Measurements from ENCODE around the gene SURF2.
A peak's percentile ranks its signal among the peaks of the same experiment; 100 is the strongest.
"Not testable (repeated sequence)": the region's sequence is repeated elsewhere in the genome, so short reads cannot be mapped to it uniquely, and the experiment has no call there.

The SURF2 gene

GRCh38 chr9:133368249-133368881, 12.0 kb downstream of the SURF2 start:
- Histone ChIP-seq H3K9me3 (ENCODE audit: control insufficient read depth in 2 of 2, low read length in 2 of 2) (no peaks in the 10 kb centered on the region), H3K27ac (ENCODE audit: low read length) (no peak overlapping the region), H3K4me3 (ENCODE audit: low read length in 2 of 2) (peak overlapping the region in 1 of 2 donors; percentile 22), H3K4me1 (ENCODE audit: control insufficient read depth, insufficient read depth, low read length) (peaks cover 50% of the 10 kb centered on the region), H3K36me3 (ENCODE audit: control insufficient read depth in 2 of 2, insufficient read depth in 2 of 2, low read length in 2 of 2) (peaks cover 42 to 50% of the 10 kb centered on the region in 2 donors), H3K27me3 (ENCODE audit: control insufficient read depth in 1 of 2, insufficient read depth in 2 of 2, low read length in 2 of 2) (no peaks in the 10 kb centered on the region), H3K9ac (ENCODE audit: low read length in 2 of 2) (no peak overlapping the region)

GRCh38 chr9:133369422-133369821, 13.1 kb downstream of the SURF2 start:
- no peaks in the 10 kb centered on the region for H3K27me3 ChIP-seq (ENCODE audit: control insufficient read depth in 1 of 2, insufficient read depth in 2 of 2, low read length in 2 of 2)
- peaks cover 35 to 42% of the 10 kb centered on the region in 2 donors for H3K36me3 ChIP-seq (ENCODE audit: control insufficient read depth in 2 of 2, insufficient read depth in 2 of 2, low read length in 2 of 2)
- H3K27ac ChIP-seq (ENCODE audit: low read length) = no peak overlapping the region
- H3K4me3 ChIP-seq (ENCODE audit: low read length in 2 of 2) = no peak overlapping the region
- peaks cover 56% of the 10 kb centered on the region for H3K4me1 ChIP-seq (ENCODE audit: control insufficient read depth, insufficient read depth, low read length)
- H3K9me3 ChIP-seq (ENCODE audit: control insufficient read depth in 2 of 2, low read length in 2 of 2) = no peaks in the 10 kb centered on the region
- peak overlapping the region in 1 of 2 donors; percentile 21 for H3K9ac ChIP-seq (ENCODE audit: low read length in 2 of 2)

- Histone ChIP-seq H3K36me3 (ENCODE audit: control insufficient read depth in 2 of 2, insufficient read depth in 2 of 2, low read length in 2 of 2) (peaks cover 32 to 39% of the 10 kb centered on the region in 2 donors), H3K9me3 (ENCODE audit: control insufficient read depth in 2 of 2, low read length in 2 of 2) (no peaks in the 10 kb centered on the region), H3K9ac (ENCODE audit: low read length in 2 of 2) (no peak overlapping the region), H3K4me1 (ENCODE audit: control insufficient read depth, insufficient read depth, low read length) (peaks cover 58% of the 10 kb centered on the region), H3K4me3 (ENCODE audit: low read length in 2 of 2) (no peak overlapping the region), H3K27ac (ENCODE audit: low read length) (no peak overlapping the region), H3K27me3 (ENCODE audit: control insufficient read depth in 1 of 2, insufficient read depth in 2 of 2, low read length in 2 of 2) (no peaks in the 10 kb centered on the region)
Measured at GRCh38 chr9:133369933-133370332, 13.6 kb downstream of the SURF2 start.

- no peaks in the 10 kb centered on the region for H3K27me3 ChIP-seq (ENCODE audit: control insufficient read depth in 1 of 2, insufficient read depth in 2 of 2, low read length in 2 of 2)
- H3K36me3 ChIP-seq (ENCODE audit: control insufficient read depth in 2 of 2, insufficient read depth in 2 of 2, low read length in 2 of 2) = peaks cover 24 to 33% of the 10 kb centered on the region in 2 donors
- H3K9me3 ChIP-seq (ENCODE audit: control insufficient read depth in 2 of 2, low read length in 2 of 2) = no peaks in the 10 kb centered on the region
- no peak overlapping the region for H3K4me3 ChIP-seq (ENCODE audit: low read length in 2 of 2)
- H3K9ac ChIP-seq (ENCODE audit: low read length in 2 of 2) = peak overlapping the region in 1 of 2 donors; percentile 36
- H3K27ac ChIP-seq (ENCODE audit: low read length) = no peak overlapping the region
- peaks cover 60% of the 10 kb centered on the region for H3K4me1 ChIP-seq (ENCODE audit: control insufficient read depth, insufficient read depth, low read length)
Measured at GRCh38 chr9:133370685-133371084, 14.3 kb downstream of the SURF2 start.

- no peaks in the 10 kb centered on the region for H3K27me3 ChIP-seq (ENCODE audit: control insufficient read depth in 1 of 2, insufficient read depth in 2 of 2, low read length in 2 of 2)
- no peak overlapping the region for H3K4me3 ChIP-seq (ENCODE audit: low read length in 2 of 2)
- peak overlapping the region in 1 of 2 donors; percentile 36 for H3K9ac ChIP-seq (ENCODE audit: low read length in 2 of 2)
- H3K4me1 ChIP-seq (ENCODE audit: control insufficient read depth, insufficient read depth, low read length) = peaks cover 60% of the 10 kb centered on the region
- H3K36me3 ChIP-seq (ENCODE audit: control insufficient read depth in 2 of 2, insufficient read depth in 2 of 2, low read length in 2 of 2) = peaks cover 18 to 27% of the 10 kb centered on the region in 2 donors
- no peaks in the 10 kb centered on the region for H3K9me3 ChIP-seq (ENCODE audit: control insufficient read depth in 2 of 2, low read length in 2 of 2)
- no peak overlapping the region for H3K27ac ChIP-seq (ENCODE audit: low read length)
Measured at GRCh38 chr9:133371261-133371711, 14.9 kb downstream of the SURF2 start.

GRCh38 chr9:133372144-133372543, 15.8 kb downstream of the SURF2 start:
- Histone ChIP-seq H3K4me3 (ENCODE audit: low read length in 2 of 2) (no peak overlapping the region), H3K27me3 (ENCODE audit: control insufficient read depth in 1 of 2, insufficient read depth in 2 of 2, low read length in 2 of 2) (no peaks in the 10 kb centered on the region), H3K27ac (ENCODE audit: low read length) (no peak overlapping the region), H3K9ac (ENCODE audit: low read length in 2 of 2) (peak overlapping the region; percentile 23 to 36), H3K9me3 (ENCODE audit: control insufficient read depth in 2 of 2, low read length in 2 of 2) (no peaks in the 10 kb centered on the region), H3K4me1 (ENCODE audit: control insufficient read depth, insufficient read depth, low read length) (peaks cover 66% of the 10 kb centered on the region), H3K36me3 (ENCODE audit: control insufficient read depth in 2 of 2, insufficient read depth in 2 of 2, low read length in 2 of 2) (peaks cover 12 to 18% of the 10 kb centered on the region in 2 donors)

- H3K9me3 ChIP-seq (ENCODE audit: control insufficient read depth in 2 of 2, low read length in 2 of 2) = peaks cover 0 to 4% of the 10 kb centered on the region in 2 donors
- peaks cover 11 to 14% of the 10 kb centered on the region in 2 donors for H3K36me3 ChIP-seq (ENCODE audit: control insufficient read depth in 2 of 2, insufficient read depth in 2 of 2, low read length in 2 of 2)
- H3K27me3 ChIP-seq (ENCODE audit: control insufficient read depth in 1 of 2, insufficient read depth in 2 of 2, low read length in 2 of 2) = no peaks in the 10 kb centered on the region
- H3K4me3 ChIP-seq (ENCODE audit: low read length in 2 of 2) = peak overlapping the region; percentile 82 to 84
- H3K9ac ChIP-seq (ENCODE audit: low read length in 2 of 2) = peak overlapping the region; percentile 86 to 89
- peaks cover 49% of the 10 kb centered on the region for H3K4me1 ChIP-seq (ENCODE audit: control insufficient read depth, insufficient read depth, low read length)
- H3K27ac ChIP-seq (ENCODE audit: low read length) = peak overlapping the region; percentile 62
Measured at GRCh38 chr9:133374612-133375115, 18.3 kb downstream of the SURF2 start.

- peaks cover 0 to 4% of the 10 kb centered on the region in 2 donors for H3K9me3 ChIP-seq (ENCODE audit: control insufficient read depth in 2 of 2, low read length in 2 of 2)
- H3K9ac ChIP-seq (ENCODE audit: low read length in 2 of 2) = peak overlapping the region; percentile 86 to 89
- peaks cover 44% of the 10 kb centered on the region for H3K4me1 ChIP-seq (ENCODE audit: control insufficient read depth, insufficient read depth, low read length)
- H3K4me3 ChIP-seq (ENCODE audit: low read length in 2 of 2) = peak overlapping the region; percentile 82 to 84
- no peaks in the 10 kb centered on the region for H3K27me3 ChIP-seq (ENCODE audit: control insufficient read depth in 1 of 2, insufficient read depth in 2 of 2, low read length in 2 of 2)
- peaks cover 8 to 10% of the 10 kb centered on the region in 2 donors for H3K36me3 ChIP-seq (ENCODE audit: control insufficient read depth in 2 of 2, insufficient read depth in 2 of 2, low read length in 2 of 2)
- H3K27ac ChIP-seq (ENCODE audit: low read length) = peak overlapping the region; percentile 62
Measured at GRCh38 chr9:133375116-133375723, 18.9 kb downstream of the SURF2 start.

GRCh38 chr9:133375724-133376654, 19.6 kb downstream of the SURF2 start, which contains the start of the genes STKLD1 and SURF4:
TSS of gene STKLD1 (plus strand) at chr9:133376366. CDS start at chr9:133376474, 108 bp downstream.
TSS of gene SURF4 (minus strand) at chr9:133376060. CDS start at chr9:133375969, 91 bp downstream.
- H3K9me3 ChIP-seq (ENCODE audit: control insufficient read depth in 2 of 2, low read length in 2 of 2) = peaks cover 0 to 4% of the 10 kb centered on the region in 2 donors
- H3K9ac ChIP-seq (ENCODE audit: low read length in 2 of 2) = peak within 1 kb of the TSS; percentile 86 to 89
- H3K27ac ChIP-seq (ENCODE audit: low read length) = peak within 1 kb of the TSS; percentile 62
- peaks cover 38% of the 10 kb centered on the region for H3K4me1 ChIP-seq (ENCODE audit: control insufficient read depth, insufficient read depth, low read length)
- no peaks in the 10 kb centered on the region for H3K27me3 ChIP-seq (ENCODE audit: control insufficient read depth in 1 of 2, insufficient read depth in 2 of 2, low read length in 2 of 2)
- peaks cover 5 to 7% of the 10 kb centered on the region in 2 donors for H3K36me3 ChIP-seq (ENCODE audit: control insufficient read depth in 2 of 2, insufficient read depth in 2 of 2, low read length in 2 of 2)
- peak within 1 kb of the TSS; percentile 82 to 84 for H3K4me3 ChIP-seq (ENCODE audit: low read length in 2 of 2)

- H3K4me1 ChIP-seq (ENCODE audit: control insufficient read depth, insufficient read depth, low read length) = peaks cover 25% of the 10 kb centered on the region
- not testable (repeated sequence) for H3K4me3 ChIP-seq (ENCODE audit: low read length in 2 of 2); H3K27ac ChIP-seq (ENCODE audit: low read length); H3K9me3 ChIP-seq (ENCODE audit: control insufficient read depth in 2 of 2, low read length in 2 of 2); H3K27me3 ChIP-seq (ENCODE audit: control insufficient read depth in 1 of 2, insufficient read depth in 2 of 2, low read length in 2 of 2); H3K9ac ChIP-seq (ENCODE audit: low read length in 2 of 2); H3K36me3 ChIP-seq (ENCODE audit: control insufficient read depth in 2 of 2, insufficient read depth in 2 of 2, low read length in 2 of 2)
Measured at GRCh38 chr9:133377280-133377679, 20.9 kb downstream of the SURF2 start.
